ENCODE results near the gene GGACT.

Gene GGACT

DNA sequence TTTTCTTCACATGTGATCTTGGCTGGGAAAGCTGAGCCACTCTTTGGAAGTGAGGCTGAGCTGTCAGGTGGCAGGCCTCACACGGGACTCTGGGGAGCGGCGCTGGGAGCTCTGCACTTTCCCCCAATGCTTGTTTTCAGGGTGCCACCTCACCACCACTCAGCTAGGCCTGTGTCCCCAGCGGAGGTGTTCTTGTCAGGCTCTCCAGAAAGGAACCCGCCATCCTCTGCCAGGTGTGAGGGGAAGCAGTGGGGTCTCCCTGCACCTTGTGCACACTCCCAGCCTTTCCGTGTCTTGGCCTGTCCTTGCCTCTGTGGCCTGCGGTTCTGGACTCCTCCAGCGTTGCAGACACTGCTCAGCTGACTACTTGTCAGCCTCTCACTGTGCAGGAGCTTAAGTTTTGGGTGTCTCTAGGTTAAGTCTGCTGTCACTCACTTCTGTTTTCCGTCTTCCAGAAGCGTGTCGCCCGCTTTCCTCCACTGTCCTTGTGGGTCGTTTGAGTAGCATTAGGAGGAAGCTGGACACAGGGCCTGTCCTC, 51.9 kb downstream of the GGACT start:
- H3K36me3 Mint-ChIP-seq: peaks cover 25% of the 10 kb centered on the region
- H3K4me1 Mint-ChIP-seq: no peaks in the 10 kb centered on the region
- H3K9me3 Mint-ChIP-seq: no peaks in the 10 kb centered on the region
- no peak overlapping the region for H3K4me3 Mint-ChIP-seq
- no peaks in the 10 kb centered on the region for H3K27me3 Mint-ChIP-seq
- ATAC-seq (ENCODE audit: low read depth): no peak
- DNase-seq (ENCODE audit: low spot score in 2 of 2): no peak
- no peak overlapping the region for H3K27ac Mint-ChIP-seq

DNA sequence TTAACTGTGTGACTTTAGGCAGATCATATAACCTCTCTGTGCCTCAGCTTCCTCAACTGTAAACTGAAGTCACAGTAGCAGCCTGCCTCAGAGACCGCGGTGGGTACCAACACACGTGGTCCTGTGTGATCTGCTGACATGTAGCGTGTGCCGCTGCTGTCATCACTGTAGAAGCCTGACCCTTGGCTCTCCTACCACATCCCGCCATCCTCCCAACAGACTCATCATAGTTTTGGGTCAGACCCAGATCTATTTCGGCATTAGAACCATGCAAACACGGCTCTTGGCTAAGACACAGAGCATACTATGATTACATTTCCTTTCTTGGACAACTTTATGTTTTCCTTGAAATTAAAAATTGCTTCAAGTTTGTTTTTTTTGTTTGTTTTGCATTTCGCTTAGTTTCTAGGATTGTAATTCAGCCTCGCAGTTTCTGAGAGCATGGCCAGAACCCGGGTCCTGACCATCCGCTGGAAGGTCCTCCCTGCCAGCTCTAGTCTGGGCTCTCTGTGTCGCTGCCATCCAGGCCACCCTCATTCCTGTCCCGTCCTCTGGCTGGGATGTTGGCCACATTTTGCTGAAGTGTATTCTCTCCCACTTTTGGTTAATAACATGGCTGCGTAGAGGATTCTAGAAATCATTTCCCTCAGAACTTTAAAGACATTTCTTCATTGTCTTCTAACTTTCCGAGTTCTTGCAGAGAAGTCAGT, 53.0 kb downstream of the GGACT start:
- Mint-ChIP-seq H3K27me3 (no peaks in the 10 kb centered on the region), H3K36me3 (peaks cover 27% of the 10 kb centered on the region), H3K9me3 (no peaks in the 10 kb centered on the region), H3K4me1 (no peaks in the 10 kb centered on the region), H3K4me3 (no peak overlapping the region), H3K27ac (no peak overlapping the region)
- no peak for ATAC-seq (ENCODE audit: low read depth)
- DNase-seq (ENCODE audit: low spot score in 2 of 2): no peak

DNA sequence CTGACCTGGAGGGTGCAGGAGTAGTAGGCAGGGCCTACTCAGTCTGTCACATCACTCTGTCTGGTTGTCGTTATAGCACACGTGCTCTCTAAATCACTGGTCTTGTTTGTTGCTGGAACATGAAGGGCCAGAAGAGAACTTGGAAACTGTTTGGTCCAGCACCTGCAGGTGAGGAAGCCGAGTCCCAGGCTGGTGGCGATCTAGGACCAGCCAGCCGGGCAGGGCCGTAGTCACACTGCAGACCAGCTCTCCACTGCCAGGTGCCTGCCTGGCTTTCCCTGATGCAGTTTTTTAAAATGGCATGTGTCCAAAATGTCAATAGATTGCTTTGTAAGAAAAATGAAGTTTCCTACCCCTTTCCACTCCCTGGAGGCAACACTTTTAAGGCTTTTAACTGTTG, 53.7 kb downstream of the GGACT start:
- H3K27ac Mint-ChIP-seq: no peak overlapping the region
- no peaks in the 10 kb centered on the region for H3K4me1 Mint-ChIP-seq
- no peaks in the 10 kb centered on the region for H3K9me3 Mint-ChIP-seq
- no peak overlapping the region for H3K4me3 Mint-ChIP-seq
- ATAC-seq (ENCODE audit: low read depth): no peak
- DNase-seq (ENCODE audit: low spot score in 2 of 2): no peak
- no peaks in the 10 kb centered on the region for H3K27me3 Mint-ChIP-seq
- peaks cover 21% of the 10 kb centered on the region for H3K36me3 Mint-ChIP-seq

DNA sequence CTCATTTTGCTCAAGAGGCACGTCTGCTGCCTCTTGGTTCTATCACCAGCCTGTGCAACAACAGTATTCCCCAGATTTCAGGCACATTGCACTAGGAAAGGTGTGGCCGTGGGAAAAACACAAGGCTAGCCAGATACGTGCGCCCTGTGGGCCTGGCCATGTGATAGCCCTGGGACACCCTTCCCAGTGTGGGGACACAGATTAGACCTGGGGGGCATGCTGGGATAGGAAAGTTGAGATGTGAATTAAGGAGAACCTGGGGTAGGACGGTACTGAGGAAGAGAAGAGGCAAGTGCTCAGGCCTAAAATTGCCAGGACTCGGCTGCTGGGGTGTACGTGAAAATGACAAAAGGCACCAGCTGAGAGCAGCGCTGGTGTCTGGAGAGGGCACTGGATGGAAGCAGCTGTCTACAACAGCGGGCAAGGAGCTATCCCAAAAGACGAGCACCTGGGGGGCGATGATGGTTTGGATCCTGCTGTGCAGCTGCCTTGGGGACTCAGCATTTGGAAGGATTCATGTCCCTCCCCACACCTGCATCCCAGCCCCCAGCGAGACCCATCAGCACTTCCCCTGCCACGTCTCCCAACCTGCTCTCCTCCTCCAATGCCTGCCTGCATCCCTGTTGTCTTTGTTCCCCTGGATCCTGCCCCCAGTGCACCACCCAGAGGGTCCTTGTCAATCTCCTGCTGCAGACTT, 54.3 kb downstream of the GGACT start:
- H3K9me3 Mint-ChIP-seq: no peaks in the 10 kb centered on the region
- ATAC-seq (ENCODE audit: low read depth): no peak
- no peak for DNase-seq (ENCODE audit: low spot score in 2 of 2)
- H3K27ac Mint-ChIP-seq: no peak overlapping the region
- peaks cover 19% of the 10 kb centered on the region for H3K36me3 Mint-ChIP-seq
- H3K4me1 Mint-ChIP-seq: no peaks in the 10 kb centered on the region
- no peak overlapping the region for H3K4me3 Mint-ChIP-seq
- H3K27me3 Mint-ChIP-seq: no peaks in the 10 kb centered on the region

DNA sequence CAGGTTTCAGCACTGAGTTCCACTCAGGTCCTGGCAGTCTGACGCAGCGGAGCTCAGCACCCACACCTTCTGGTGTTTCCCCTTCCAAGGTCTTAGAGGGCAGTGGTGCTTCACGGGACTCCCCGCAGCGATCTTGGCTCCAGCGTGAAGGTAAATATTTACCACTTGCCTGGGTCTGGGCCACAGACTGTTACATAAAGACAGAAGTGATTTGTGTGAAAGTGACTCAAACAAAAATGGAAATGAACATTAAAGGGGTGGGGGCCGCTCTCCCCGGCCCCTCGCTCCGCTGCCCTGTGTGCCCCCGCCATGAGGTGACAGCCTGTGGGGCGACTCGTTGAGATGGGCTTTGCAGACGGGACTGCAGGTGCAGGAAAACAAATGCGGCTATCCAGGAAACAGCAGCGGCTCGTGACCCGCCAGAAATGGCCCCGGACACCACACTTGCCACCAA, 55.0 kb downstream of the GGACT start:
- Mint-ChIP-seq H3K4me3 (no peak overlapping the region), H3K36me3 (peaks cover 19% of the 10 kb centered on the region), H3K4me1 (no peaks in the 10 kb centered on the region), H3K9me3 (no peaks in the 10 kb centered on the region), H3K27me3 (no peaks in the 10 kb centered on the region), H3K27ac (no peak overlapping the region)
- no peak for DNase-seq (ENCODE audit: low spot score in 2 of 2)
- peak; percentile 22 for ATAC-seq (ENCODE audit: low read depth)

DNA sequence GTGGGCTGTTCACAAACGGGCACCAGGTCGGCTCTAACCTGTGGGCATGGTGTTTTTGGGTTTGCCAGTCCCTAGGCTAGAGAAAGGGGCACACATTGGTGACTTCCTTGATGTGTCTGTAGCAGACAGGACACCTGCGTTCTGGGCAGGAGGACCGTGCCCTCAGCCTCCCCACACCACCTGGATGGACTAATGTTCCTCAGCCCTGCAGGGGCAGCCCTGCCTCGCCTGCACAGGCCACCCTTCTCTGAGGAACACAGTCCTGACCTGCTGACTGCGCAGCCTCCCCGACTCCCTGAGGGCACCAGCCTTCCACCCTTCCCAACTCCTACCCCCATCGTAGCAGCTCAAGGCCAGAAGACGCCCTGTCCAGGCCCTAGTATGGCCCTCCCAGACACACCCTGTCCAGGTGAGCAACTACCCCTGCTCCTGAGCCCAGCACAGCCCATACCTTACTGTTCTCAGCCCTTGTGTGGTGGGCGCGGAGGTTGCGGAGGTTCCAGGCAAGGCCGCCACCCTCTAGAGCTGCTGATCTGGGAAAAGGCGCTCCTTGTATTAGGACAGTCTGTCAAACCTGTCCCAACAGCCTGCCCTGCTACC, 55.7 kb downstream of the GGACT start:
- Mint-ChIP-seq H3K9me3 (no peaks in the 10 kb centered on the region), H3K4me1 (no peaks in the 10 kb centered on the region), H3K27me3 (no peaks in the 10 kb centered on the region), H3K4me3 (no peak overlapping the region), H3K27ac (no peak overlapping the region), H3K36me3 (peaks cover 19% of the 10 kb centered on the region)
- DNase-seq (ENCODE audit: low spot score in 2 of 2) (no peak), ATAC-seq (ENCODE audit: low read depth) (no peak)

DNA sequence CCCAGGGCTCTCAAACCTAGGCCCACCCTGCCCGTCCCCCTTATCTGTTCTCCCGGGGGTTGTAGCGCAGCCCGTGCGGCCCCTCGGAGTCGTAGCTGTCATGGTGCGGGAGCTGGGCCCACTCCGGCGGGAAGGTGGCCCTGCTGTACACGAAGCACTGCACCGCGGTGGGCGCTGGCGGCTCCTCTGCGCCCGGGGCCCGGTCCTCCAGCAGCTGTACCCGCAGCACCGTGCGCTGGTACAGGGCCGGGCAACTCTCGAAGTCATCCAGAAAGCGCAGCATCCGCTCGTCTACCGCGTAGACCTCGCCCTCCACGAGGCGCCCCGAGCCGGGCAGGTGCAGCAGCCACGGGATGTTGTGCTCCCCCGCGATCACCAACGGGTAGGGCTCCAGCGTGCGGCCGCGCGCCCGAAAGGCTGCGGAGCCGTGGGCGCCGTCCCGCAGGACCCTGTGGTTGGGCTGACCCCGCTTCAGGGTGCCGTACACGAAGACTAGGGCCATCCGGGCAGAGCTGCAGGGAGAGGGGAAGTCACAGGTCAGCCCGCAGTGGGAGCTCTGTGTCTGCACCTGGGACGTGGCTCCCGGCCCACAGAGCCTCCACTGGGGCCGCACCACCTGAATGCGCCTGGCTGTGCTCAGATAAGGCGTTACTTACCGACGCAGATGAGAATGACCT, 56.4 kb downstream of the GGACT start:
- Mint-ChIP-seq H3K36me3 (peaks cover 13% of the 10 kb centered on the region), H3K4me1 (no peaks in the 10 kb centered on the region), H3K27ac (no peak overlapping the region), H3K9me3 (no peaks in the 10 kb centered on the region), H3K27me3 (no peaks in the 10 kb centered on the region), H3K4me3 (no peak overlapping the region)
- ATAC-seq (ENCODE audit: low read depth) (no peak), DNase-seq (ENCODE audit: low spot score in 2 of 2) (no peak)

DNA sequence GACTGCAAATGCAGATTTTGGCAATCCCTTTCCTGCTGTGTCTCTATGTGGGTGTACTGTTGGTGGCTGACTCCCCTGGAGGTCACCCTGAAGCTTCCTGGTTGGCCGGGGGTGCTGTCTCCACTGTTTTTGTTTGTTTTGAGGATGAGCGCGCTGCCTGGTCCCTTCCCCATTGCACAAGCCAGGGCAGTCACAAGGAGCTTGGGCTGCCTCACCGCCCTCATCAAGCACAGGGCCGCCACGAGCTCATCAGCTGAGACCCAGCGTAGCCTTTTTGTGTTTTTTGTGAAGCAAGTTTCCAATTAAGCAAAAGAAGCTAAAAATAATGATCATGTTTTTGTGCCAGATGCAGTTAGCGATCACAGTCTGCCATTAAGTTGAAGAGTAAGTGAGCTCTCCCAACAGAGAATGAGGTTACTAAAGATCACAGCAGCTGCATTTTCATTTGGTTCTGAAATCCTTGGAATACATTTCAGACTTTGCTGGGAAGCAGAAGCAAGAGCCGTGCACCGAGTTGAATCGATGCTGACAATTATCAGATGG, 57.8 kb downstream of the GGACT start:
- no peak for DNase-seq (ENCODE audit: low spot score in 2 of 2)
- Mint-ChIP-seq H3K9me3 (no peaks in the 10 kb centered on the region), H3K36me3 (peaks cover 10% of the 10 kb centered on the region), H3K27me3 (no peaks in the 10 kb centered on the region), H3K4me1 (no peaks in the 10 kb centered on the region), H3K27ac (no peak overlapping the region), H3K4me3 (no peak overlapping the region)
- no peak for ATAC-seq (ENCODE audit: low read depth)

DNA sequence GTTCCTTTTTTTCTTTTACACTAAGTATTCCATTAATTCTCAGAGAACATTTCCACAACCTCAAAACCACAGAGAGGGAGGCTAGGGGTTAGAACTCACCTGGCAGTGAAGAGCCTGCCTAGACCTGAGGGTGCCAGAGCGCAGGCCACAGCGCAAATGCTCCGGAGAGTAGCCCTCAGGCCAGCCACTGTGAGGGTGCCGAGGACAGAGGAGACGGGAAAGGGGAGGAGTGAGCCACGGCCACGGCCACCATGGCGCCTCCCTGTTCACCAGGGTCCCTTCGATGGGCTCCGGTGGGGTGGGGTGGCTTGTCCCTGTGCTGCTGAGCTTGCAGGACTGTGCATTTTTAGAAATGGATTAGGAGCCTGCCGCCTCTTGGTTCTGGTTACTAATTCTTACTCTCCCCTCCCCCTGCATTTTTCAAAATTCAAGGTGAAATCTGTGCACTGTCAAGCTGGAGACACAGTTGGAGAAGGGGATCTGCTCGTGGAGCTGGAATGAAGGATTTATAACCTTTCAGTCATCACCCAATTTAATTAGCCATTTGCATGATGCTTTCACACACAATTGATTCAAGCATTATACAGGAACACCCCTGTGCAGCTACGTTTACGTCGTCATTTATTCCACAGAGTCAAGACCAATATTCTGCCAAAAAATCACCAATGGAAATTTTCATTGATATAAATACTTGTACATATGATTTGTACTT, 58.8 kb downstream of the GGACT start:
- Mint-ChIP-seq H3K27ac (no peak overlapping the region), H3K27me3 (no peaks in the 10 kb centered on the region), H3K4me3 (no peak overlapping the region), H3K4me1 (no peaks in the 10 kb centered on the region), H3K36me3 (peaks cover 11% of the 10 kb centered on the region), H3K9me3 (no peaks in the 10 kb centered on the region)
- no peak for ATAC-seq (ENCODE audit: low read depth)
- no peak for DNase-seq (ENCODE audit: low spot score in 2 of 2)

DNA sequence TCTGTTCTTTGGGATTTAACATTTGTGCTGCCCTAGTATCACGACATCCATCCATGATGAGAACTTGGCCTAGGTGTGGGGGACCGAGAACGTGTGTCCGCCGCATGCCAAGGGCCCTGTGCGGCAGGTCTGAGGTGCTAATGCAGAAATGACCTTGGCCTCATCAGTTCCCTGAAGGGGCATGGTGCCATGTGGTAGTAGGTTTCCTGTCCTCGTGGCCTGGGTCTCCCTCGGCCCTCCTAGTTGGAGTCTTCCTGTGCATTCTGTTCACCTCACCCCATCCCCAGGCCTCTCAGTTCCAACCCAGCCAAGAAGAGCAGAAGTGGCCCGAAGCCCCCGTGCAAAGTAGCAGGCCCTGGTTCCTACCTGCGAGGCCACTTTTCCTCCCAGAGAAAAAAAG, 59.8 kb downstream of the GGACT start:
- ATAC-seq (ENCODE audit: low read depth) (no peak), DNase-seq (ENCODE audit: low spot score in 2 of 2) (no peak)
- H3K4me3 Mint-ChIP-seq: no peak overlapping the region
- no peak overlapping the region for H3K27ac Mint-ChIP-seq
- peaks cover 12% of the 10 kb centered on the region for H3K36me3 Mint-ChIP-seq
- no peaks in the 10 kb centered on the region for H3K27me3 Mint-ChIP-seq
- H3K9me3 Mint-ChIP-seq: no peaks in the 10 kb centered on the region
- H3K4me1 Mint-ChIP-seq: no peaks in the 10 kb centered on the region

DNA sequence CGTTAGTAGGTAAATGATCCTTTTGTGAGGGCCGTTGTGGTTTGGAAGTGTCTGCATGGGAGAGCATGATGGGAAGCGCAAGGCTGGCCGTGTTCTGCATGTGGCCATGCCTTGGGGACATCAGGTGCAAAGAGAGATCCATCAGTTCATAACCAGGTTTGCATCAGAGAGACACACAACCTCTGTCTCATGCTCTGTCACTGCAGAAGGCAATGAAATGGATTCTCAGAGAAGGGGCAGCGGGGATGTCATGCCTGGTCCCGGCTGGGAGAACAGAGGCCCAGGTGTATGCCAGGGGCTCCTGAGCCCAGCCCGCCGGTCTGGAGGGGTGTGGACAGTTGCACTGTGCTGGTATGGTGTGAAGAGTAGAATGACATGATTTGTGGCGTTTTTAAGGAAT, 60.2 kb downstream of the GGACT start:
- Mint-ChIP-seq H3K4me1 (no peaks in the 10 kb centered on the region), H3K27me3 (no peaks in the 10 kb centered on the region), H3K4me3 (no peak overlapping the region), H3K36me3 (peaks cover 16% of the 10 kb centered on the region), H3K9me3 (no peaks in the 10 kb centered on the region), H3K27ac (no peak overlapping the region)
- DNase-seq (ENCODE audit: low spot score in 2 of 2): no peak
- no peak for ATAC-seq (ENCODE audit: low read depth)

DNA sequence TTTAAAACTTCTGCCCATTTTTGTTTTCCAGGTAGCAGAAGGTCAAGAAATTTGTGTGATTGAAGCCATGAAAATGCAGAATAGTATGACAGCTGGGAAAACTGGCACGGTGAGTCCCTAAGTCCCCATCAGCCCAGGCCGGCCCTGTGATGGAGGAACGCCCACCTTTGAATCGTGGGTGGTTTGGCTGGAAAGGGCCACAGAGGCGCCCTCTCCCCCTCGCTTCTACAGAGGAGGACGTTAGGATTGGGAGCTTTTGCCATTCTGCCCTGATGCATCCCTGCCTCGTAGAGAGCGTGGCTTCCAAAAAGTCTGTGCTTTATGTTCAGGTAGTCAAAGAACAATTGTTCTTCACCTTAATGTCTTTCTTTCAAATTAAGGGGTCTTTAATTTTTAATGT, 60.9 kb downstream of the GGACT start:
- no peaks in the 10 kb centered on the region for H3K9me3 Mint-ChIP-seq
- no peaks in the 10 kb centered on the region for H3K4me1 Mint-ChIP-seq
- peaks cover 14% of the 10 kb centered on the region for H3K36me3 Mint-ChIP-seq
- no peak for ATAC-seq (ENCODE audit: low read depth)
- no peak for DNase-seq (ENCODE audit: low spot score in 2 of 2)
- H3K27me3 Mint-ChIP-seq: no peaks in the 10 kb centered on the region
- no peak overlapping the region for H3K27ac Mint-ChIP-seq
- H3K4me3 Mint-ChIP-seq: no peak overlapping the region

DNA sequence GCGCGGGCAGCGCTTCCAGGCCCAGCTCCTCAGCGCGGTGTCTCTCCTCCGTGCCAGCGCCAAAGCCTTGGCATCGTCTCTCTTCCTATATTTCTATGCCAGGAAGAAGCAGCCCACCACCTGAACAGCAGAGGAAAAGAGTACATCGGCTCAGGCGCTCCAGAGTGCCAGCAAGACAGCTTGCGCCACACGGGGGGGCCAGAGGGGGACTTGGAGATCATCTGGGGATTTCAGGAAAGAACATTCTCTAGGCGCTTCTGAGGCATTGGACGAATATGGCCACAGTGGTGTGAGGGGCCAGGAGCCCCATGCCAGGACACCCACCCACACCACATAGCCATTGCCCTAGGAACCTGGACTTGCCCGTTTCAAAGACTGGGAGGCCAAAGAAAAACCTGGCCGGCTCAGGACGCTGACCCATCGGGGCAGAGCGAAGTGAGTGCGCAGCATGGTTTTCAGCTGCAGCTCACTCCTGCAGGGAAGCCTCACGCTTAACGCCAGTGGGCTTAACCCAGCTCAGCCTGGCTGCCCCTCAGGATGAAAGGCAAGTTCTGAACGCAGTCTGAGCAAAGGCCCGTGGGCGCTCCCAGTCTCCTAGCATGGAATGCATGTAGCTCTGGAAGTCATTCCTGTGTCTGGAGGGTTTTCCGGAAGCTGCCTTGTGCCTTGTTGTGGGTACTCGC, 62.1 kb downstream of the GGACT start:
- Mint-ChIP-seq H3K9me3 (no peaks in the 10 kb centered on the region), H3K27ac (no peak overlapping the region), H3K4me3 (no peak overlapping the region), H3K27me3 (no peaks in the 10 kb centered on the region), H3K4me1 (peaks cover 1% of the 10 kb centered on the region), H3K36me3 (peaks cover 14% of the 10 kb centered on the region)
- DNase-seq (ENCODE audit: low spot score in 2 of 2) (no peak), ATAC-seq (ENCODE audit: low read depth) (no peak)
